CD4-positive, CD25-positive, alpha-beta regulatory T cell (primary cell): ENCODE results near the gene CA5A. TPM values are rescaled to one million over a fixed set of nuclear protein-coding genes. Genes with fewer than 3 reads are reported as not detected.
"Not testable (repeated sequence)": the region's sequence is repeated elsewhere in the genome, so short reads cannot be mapped to it uniquely, and the experiment has no call there.

Source experiments
- ATAC-seq, 2 donors: fragments of 150-1000 bp; cut with Tn5 transposase; one replicate each; pipeline ENCODE4 v1.10.0; 2021; ENCODE audit warnings: low read depth in 2 of 2, moderate number of reproducible peaks in 2 of 2, moderate library complexity in 1 of 2
- DNase-seq, 3 donors: peaks; one replicate each; pipeline versions ENCODE4 v3.0.0 to v3.0.0-alpha.2; 2012 to 2022; ENCODE audit warnings: mixed read lengths in 1 of 3
- H3K27ac ChIP-seq: one replicate; pipeline ENCODE4 v1.7.0; 2013; ENCODE audit warnings: mild to moderate bottlenecking, low read length; ENCODE audit not compliant: insufficient read depth, poor library complexity, severe bottlenecking
- H3K27me3 ChIP-seq: one replicate; pipeline ENCODE4 v1.7.0; 2013; ENCODE audit warnings: low read length; ENCODE audit not compliant: control insufficient read depth, insufficient read depth
- H3K36me3 ChIP-seq: one replicate; pipeline ENCODE4 v1.7.0; 2013; ENCODE audit warnings: mild to moderate bottlenecking, low read length, moderate library complexity; ENCODE audit not compliant: control insufficient read depth, insufficient read depth
- H3K4me1 ChIP-seq: 2 replicates; pipeline ENCODE4 v1.7.0; 2013; ENCODE audit warnings: mild to moderate bottlenecking, low read length; ENCODE audit not compliant: insufficient read depth, control insufficient read depth, poor library complexity, severe bottlenecking
- H3K4me3 ChIP-seq: one replicate; pipeline ENCODE4 v1.7.0; 2013; ENCODE audit warnings: low read depth, mild to moderate bottlenecking, low read length, moderate library complexity
- H3K9me3 ChIP-seq, 2 experiments: 1 replicate in 1 of 2; 2 replicates in 1 of 2; pipeline ENCODE4 v1.7.0; 2013; ENCODE audit warnings: low read length in 2 of 2, mild to moderate bottlenecking in 1 of 2, moderate library complexity in 1 of 2; ENCODE audit not compliant: control insufficient read depth in 2 of 2
- H3K27ac Mint-ChIP-seq, 3 donors: one replicate each; pipeline ENCODE4 v1.8.0; 2020 to 2022; ENCODE audit warnings: mild to moderate bottlenecking in 3 of 3, mixed read lengths in 3 of 3, moderate library complexity in 2 of 3
- H3K27me3 Mint-ChIP-seq: one replicate; pipeline ENCODE4 v1.8.0; 2022; ENCODE audit warnings: mild to moderate bottlenecking, mixed read lengths
- H3K36me3 Mint-ChIP-seq: one replicate; pipeline ENCODE4 v1.8.0; 2020; ENCODE audit warnings: mixed read lengths
- H3K4me1 Mint-ChIP-seq, 4 donors: one replicate each; pipeline ENCODE4 v1.8.0; 2020 to 2022; ENCODE audit warnings: mixed read lengths in 4 of 4, mild to moderate bottlenecking in 1 of 4
- H3K4me3 Mint-ChIP-seq, 4 donors: one replicate each; pipeline ENCODE4 v1.8.0; 2020 to 2022; ENCODE audit warnings: mild to moderate bottlenecking in 4 of 4, mixed read lengths in 4 of 4, moderate library complexity in 3 of 4
- H3K9me3 Mint-ChIP-seq, 7 donors: one replicate each; pipeline ENCODE4 v1.8.0; 2020 to 2022; ENCODE audit warnings: mixed read lengths in 7 of 7, mild to moderate bottlenecking in 3 of 7, moderate library complexity in 2 of 7
- polyA plus RNA-seq, 4 donors: library from polyadenylated mRNA; unstranded; fragments of 300-500 nt; fragmentation: Illumina TruSeq; gene quantifications; one replicate each; pipeline ENCODE4 v1.2.3, GENCODE V29; 2021
- total RNA-seq: library from RNA; stranded (reverse); gene quantifications from one replicate; pipeline ENCODE4 v1.2.3, GENCODE V29; 2022

Gene CA5A
- total and polyA plus RNA-seq, 5 donors from 2014 or later: not detected

GRCh38 chr16:87870418-87871291 lies 65.7 kb downstream of the CA5A start:
- ATAC-seq, H3K4me3 ChIP-seq, H3K9me3 ChIP-seq, H3K36me3 Mint-ChIP-seq, H3K27me3 ChIP-seq, H3K36me3 ChIP-seq, H3K9me3 Mint-ChIP-seq, H3K27ac ChIP-seq, DNase-seq, H3K27me3 Mint-ChIP-seq: not testable (repeated sequence)
- H3K4me3 Mint-ChIP-seq: peak overlapping the region; percentile 73 to 89 (median 81)
- peaks cover 17 to 50% (median 30%) of the 10 kb centered on the region in 4 donors for H3K4me1 Mint-ChIP-seq
- H3K27ac Mint-ChIP-seq: peak overlapping the region; percentile 26 to 68 (median 60)
- H3K4me1 ChIP-seq: peaks cover 39% of the 10 kb centered on the region

GRCh38 chr16:87869879-87870417 lies 66.4 kb downstream of the CA5A start:
- not testable (repeated sequence) for H3K27ac ChIP-seq, H3K36me3 Mint-ChIP-seq, H3K4me3 ChIP-seq, ATAC-seq, H3K36me3 ChIP-seq, DNase-seq, H3K27me3 ChIP-seq, H3K9me3 ChIP-seq, H3K27me3 Mint-ChIP-seq, H3K9me3 Mint-ChIP-seq
- H3K27ac Mint-ChIP-seq: peak overlapping the region in 2 of 3 donors; percentile 7 to 68
- H3K4me1 Mint-ChIP-seq: peaks cover 13 to 51% (median 31%) of the 10 kb centered on the region in 4 donors
- H3K4me1 ChIP-seq: peaks cover 38% of the 10 kb centered on the region
- peak overlapping the region; percentile 41 to 80 (median 74) for H3K4me3 Mint-ChIP-seq

GRCh38 chr16:87869061-87869878 lies 67.1 kb downstream of the CA5A start, which contains the start of gene SLC7A5:
TSS of gene SLC7A5 (minus strand) at chr16:87869507. CDS start at chr16:87869422, 85 bp downstream.
- Histone ChIP-seq H3K4me1 (peaks cover 36% of the 10 kb centered on the region), H3K4me3 (peak within 1 kb of the TSS; percentile 77), H3K27ac (peak within 1 kb of the TSS; percentile 76)
- peak within 1 kb of the TSS; percentile 95 to 96 (median 96) for H3K27ac Mint-ChIP-seq
- H3K36me3 ChIP-seq, H3K9me3 Mint-ChIP-seq, H3K36me3 Mint-ChIP-seq, H3K27me3 Mint-ChIP-seq, H3K27me3 ChIP-seq, H3K9me3 ChIP-seq: not testable (repeated sequence)
- H3K4me3 Mint-ChIP-seq: peak within 1 kb of the TSS; percentile 92 to 97 (median 96)
- peak; percentile 78 to 87 (median 82) for DNase-seq
- peak; percentile 63 to 67 for ATAC-seq
- peaks cover 6 to 51% (median 30%) of the 10 kb centered on the region in 4 donors for H3K4me1 Mint-ChIP-seq

- H3K4me3 ChIP-seq: peak overlapping the region; percentile 77
- H3K9me3 Mint-ChIP-seq, H3K36me3 Mint-ChIP-seq, H3K36me3 ChIP-seq, H3K9me3 ChIP-seq, H3K27me3 Mint-ChIP-seq, H3K27me3 ChIP-seq: not testable (repeated sequence)
- H3K4me3 Mint-ChIP-seq: peak overlapping the region; percentile 92 to 97 (median 96)
- H3K27ac ChIP-seq: peak overlapping the region; percentile 76
- H3K4me1 ChIP-seq: peaks cover 37% of the 10 kb centered on the region
- peak; percentile 68 to 71 for ATAC-seq
- DNase-seq: peak; percentile 58 to 85 (median 78)
- H3K27ac Mint-ChIP-seq: peak overlapping the region; percentile 95 to 96 (median 96)
- peaks cover 6 to 56% (median 31%) of the 10 kb centered on the region in 4 donors for H3K4me1 Mint-ChIP-seq
Measured at GRCh38 chr16:87868254-87869029, 67.9 kb downstream of the CA5A start.

GRCh38 chr16:87865902-87866555 lies 70.3 kb downstream of the CA5A start:
- H3K4me3 ChIP-seq: peak overlapping the region; percentile 61
- not testable (repeated sequence) for H3K27me3 Mint-ChIP-seq, H3K27me3 ChIP-seq, H3K36me3 Mint-ChIP-seq, H3K9me3 ChIP-seq, H3K36me3 ChIP-seq, H3K9me3 Mint-ChIP-seq, ATAC-seq
- peak; percentile 37 to 40 (median 38) for DNase-seq
- H3K27ac ChIP-seq: peak overlapping the region; percentile 76
- peak overlapping the region; percentile 88 to 96 (median 96) for H3K27ac Mint-ChIP-seq
- H3K4me1 Mint-ChIP-seq: peaks cover 0 to 57% (median 27%) of the 10 kb centered on the region in 4 donors
- peaks cover 43% of the 10 kb centered on the region for H3K4me1 ChIP-seq
- peak overlapping the region; percentile 92 to 97 (median 96) for H3K4me3 Mint-ChIP-seq

GRCh38 chr16:87864331-87864989 lies 71.9 kb downstream of the CA5A start:
- peak overlapping the region; percentile 76 for H3K27ac ChIP-seq
- Mint-ChIP-seq H3K4me1 (peaks cover 0 to 64% (median 33%) of the 10 kb centered on the region in 4 donors), H3K27ac (peak overlapping the region; percentile 17 to 96 (median 43)), H3K9me3 (no peaks in the 10 kb centered on the region), H3K4me3 (peak overlapping the region; percentile 73 to 97 (median 86)), H3K27me3 (peaks cover 4% of the 10 kb centered on the region), H3K36me3 (peaks cover 8% of the 10 kb centered on the region)
- no peak for DNase-seq
- peaks cover 45% of the 10 kb centered on the region for H3K4me1 ChIP-seq
- peak overlapping the region; percentile 65 for H3K4me3 ChIP-seq
- H3K27me3 ChIP-seq: no peaks in the 10 kb centered on the region
- no peaks in the 10 kb centered on the region for H3K36me3 ChIP-seq
- no peaks in the 10 kb centered on the region for H3K9me3 ChIP-seq
- ATAC-seq: no peak
